Measurements from ENCODE around the gene OOSP2. TPM values are rescaled to one million over a fixed set of nuclear protein-coding genes. Genes with fewer than 3 reads are reported as not detected.

The OOSP2 gene
- total RNA-seq, 1 experiment from 2014 or later = not detected

DNA sequence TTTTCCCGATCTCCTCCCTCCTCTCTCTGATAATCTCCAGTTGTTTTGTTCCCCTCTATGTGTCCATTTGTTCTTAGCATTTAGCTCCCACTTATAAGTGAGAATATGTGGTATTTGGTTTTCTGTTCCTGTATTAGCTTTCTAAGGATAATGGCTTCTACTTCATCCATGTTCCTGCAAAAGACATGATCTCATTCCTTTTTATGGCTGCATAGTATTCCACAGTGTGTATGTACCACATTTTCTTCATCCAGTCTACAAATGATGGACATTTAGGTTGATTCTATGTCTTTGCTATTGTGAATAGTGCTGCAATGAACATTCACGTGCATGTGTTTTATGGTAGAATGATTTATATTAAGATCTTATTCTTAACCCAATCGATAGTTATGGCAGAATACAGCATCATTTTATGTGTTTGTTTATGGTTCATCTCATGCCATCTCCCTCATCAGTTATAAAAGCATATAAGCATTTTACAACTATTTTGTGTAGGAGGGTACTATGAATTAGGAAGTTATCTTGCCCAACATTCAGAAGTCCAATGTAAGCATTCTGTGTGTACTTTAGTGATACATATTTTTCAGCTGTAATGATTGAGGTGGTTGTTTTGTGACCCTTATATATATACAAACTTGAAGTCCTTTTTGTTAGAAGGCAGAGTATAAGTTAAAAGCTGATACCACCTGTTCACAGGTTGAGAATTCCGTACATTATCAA is 19.5 kb downstream of the OOSP2 start:
- in situ Hi-C loops (cut with HindIII; ENCODE audit: low pct_unique_long_range_greater_than_20kb, low sequenced_read_pairs) = no loop called here
- TF ChIP-seq SIN3A (IDR thresholded peaks at IDR 0.05; ENCODE audit: borderline replicate concordance, insufficient read depth, low read depth, low read length) (no peak), CTCF (IDR thresholded peaks at IDR 0.05) (no peak), POLR2AphosphoS5 (IDR thresholded peaks at IDR 0.05; ENCODE audit: low read depth, low read length) (no peak), TCF7L2 (IDR thresholded peaks at IDR 0.05; ENCODE audit: low read depth, low read length) (no peak), REST (IDR thresholded peaks at IDR 0.05; ENCODE audit: insufficient read depth in 1 of 2, low read depth in 2 of 2, low read length in 1 of 2) (no peak)
- no TSS peak for BruUV-seq (replicated peaks)
- no peaks in the 10 kb centered on the region for H3K36me3 ChIP-seq (ENCODE audit: control insufficient read depth, insufficient read depth, low read length)
- no peaks in the 10 kb centered on the region for H3K9me3 ChIP-seq (ENCODE audit: control insufficient read depth, insufficient read depth, low read depth, low read length)
- intact Hi-C loops (cut with micrococcal nuclease; ENCODE audit: unreplicated experiment) = no loop called here
- DNase-seq (ENCODE audit: low read depth, low spot score) (no peak), ATAC-seq (no peak)
- H3K27ac ChIP-seq (ENCODE audit: low read length) = no peak overlapping the region
- CTCF ChIA-PET = no interaction called here
- POLR2A ChIA-PET = no interaction called here
- no peak overlapping the region for H3K4me3 ChIP-seq (ENCODE audit: low read depth in 2 of 2, low read length in 2 of 2)
- H3K4me1 ChIP-seq (ENCODE audit: control insufficient read depth, insufficient read depth, low read length) = no peaks in the 10 kb centered on the region
- no peaks in the 10 kb centered on the region for H3K27me3 ChIP-seq (ENCODE audit: control insufficient read depth, insufficient read depth, low read length)

GRCh38 chr11:60064111-60064510 is 23.9 kb downstream of the OOSP2 start:
- ATAC-seq = no peak
- Histone ChIP-seq H3K4me1 (ENCODE audit: control insufficient read depth, insufficient read depth, low read length) (no peaks in the 10 kb centered on the region), H3K27me3 (ENCODE audit: control insufficient read depth, insufficient read depth, low read length) (no peaks in the 10 kb centered on the region), H3K4me3 (ENCODE audit: low read depth in 2 of 2, low read length in 2 of 2) (no peak overlapping the region), H3K27ac (ENCODE audit: low read length) (no peak overlapping the region), H3K36me3 (ENCODE audit: control insufficient read depth, insufficient read depth, low read length) (no peaks in the 10 kb centered on the region), H3K9me3 (ENCODE audit: control insufficient read depth, insufficient read depth, low read depth, low read length) (no peaks in the 10 kb centered on the region)
- no TSS peak for BruUV-seq (replicated peaks)
- ChIA-PET POLR2A (no interaction called here), CTCF (no interaction called here)
- in situ Hi-C loops (cut with HindIII; ENCODE audit: low pct_unique_long_range_greater_than_20kb, low sequenced_read_pairs) (no loop called here), intact Hi-C loops (cut with micrococcal nuclease; ENCODE audit: unreplicated experiment) (no loop called here)
- TF ChIP-seq POLR2AphosphoS5 (IDR thresholded peaks at IDR 0.05; ENCODE audit: low read depth, low read length) = no peak
- TF ChIP-seq TCF7L2 (IDR thresholded peaks at IDR 0.05; ENCODE audit: low read depth, low read length) = no peak
- no peak for TF ChIP-seq CTCF (IDR thresholded peaks at IDR 0.05)
- no peak for TF ChIP-seq SIN3A (IDR thresholded peaks at IDR 0.05; ENCODE audit: borderline replicate concordance, insufficient read depth, low read depth, low read length)
- TF ChIP-seq REST (IDR thresholded peaks at IDR 0.05; ENCODE audit: insufficient read depth in 1 of 2, low read depth in 2 of 2, low read length in 1 of 2) = no peak
- no peak for DNase-seq (ENCODE audit: low read depth, low spot score)

All from Panc1 (cell line).